IPS-15b (cell line): Measurements from ENCODE around the gene BCCIP.

Source experiments
- H3K27me3 ChIP-seq: one replicate; pipeline ENCODE4 v1.6.1; 2013; ENCODE audit warnings: low read length; ENCODE audit not compliant: control insufficient read depth, insufficient read depth
- H3K36me3 ChIP-seq: one replicate; pipeline ENCODE4 v1.6.1; 2013; ENCODE audit warnings: low read length; ENCODE audit not compliant: control insufficient read depth, insufficient read depth
- H3K4me1 ChIP-seq: one replicate; pipeline ENCODE4 v1.6.1; 2013; ENCODE audit warnings: mild to moderate bottlenecking, low read length; ENCODE audit not compliant: control insufficient read depth, insufficient read depth
- H3K4me3 ChIP-seq: one replicate; pipeline ENCODE4 v1.5.1; 2013; ENCODE audit warnings: low read depth, low read length
- H3K9ac ChIP-seq: one replicate; pipeline ENCODE4 v1.6.1; 2013; ENCODE audit warnings: low read depth, mild to moderate bottlenecking, low read length
- H3K9me3 ChIP-seq: one replicate; pipeline ENCODE4 v1.6.1; 2013; ENCODE audit warnings: mild to moderate bottlenecking, low read length; ENCODE audit not compliant: control insufficient read depth, insufficient read depth

The BCCIP gene

GRCh38 chr10:125828311-125828710 lies 5.0 kb downstream of the BCCIP start:
- Histone ChIP-seq H3K36me3 (peaks cover 24% of the 10 kb centered on the region), H3K9me3 (no peaks in the 10 kb centered on the region), H3K4me1 (no peaks in the 10 kb centered on the region), H3K4me3 (no peak overlapping the region), H3K27me3 (no peaks in the 10 kb centered on the region), H3K9ac (no peak overlapping the region)

- Histone ChIP-seq H3K9me3 (no peaks in the 10 kb centered on the region), H3K4me3 (no peak overlapping the region), H3K36me3 (peaks cover 17% of the 10 kb centered on the region), H3K27me3 (no peaks in the 10 kb centered on the region), H3K9ac (no peak overlapping the region), H3K4me1 (no peaks in the 10 kb centered on the region)
Measured at GRCh38 chr10:125836746-125837145, 13.4 kb downstream of the BCCIP start.

- H3K9ac ChIP-seq: no peak overlapping the region
- H3K4me3 ChIP-seq: no peak overlapping the region
- H3K27me3 ChIP-seq: no peaks in the 10 kb centered on the region
- H3K9me3 ChIP-seq: no peaks in the 10 kb centered on the region
- H3K4me1 ChIP-seq: no peaks in the 10 kb centered on the region
- peaks cover 4% of the 10 kb centered on the region for H3K36me3 ChIP-seq
Measured at GRCh38 chr10:125838802-125839575, 15.6 kb downstream of the BCCIP start.

- Histone ChIP-seq H3K27me3 (no peaks in the 10 kb centered on the region), H3K36me3 (peaks cover 3% of the 10 kb centered on the region), H3K9ac (no peak overlapping the region), H3K4me3 (no peak overlapping the region), H3K4me1 (no peaks in the 10 kb centered on the region), H3K9me3 (no peaks in the 10 kb centered on the region)
Measured at GRCh38 chr10:125840406-125840805, 17.1 kb downstream of the BCCIP start.

GRCh38 chr10:125840955-125841354 lies 17.6 kb downstream of the BCCIP start:
- Histone ChIP-seq H3K27me3 (no peaks in the 10 kb centered on the region), H3K9me3 (no peaks in the 10 kb centered on the region), H3K4me1 (no peaks in the 10 kb centered on the region), H3K36me3 (peaks cover 6% of the 10 kb centered on the region), H3K4me3 (no peak overlapping the region), H3K9ac (no peak overlapping the region)

GRCh38 chr10:125843603-125844329 lies 20.4 kb downstream of the BCCIP start:
- H3K4me1 ChIP-seq: no peaks in the 10 kb centered on the region
- no peak overlapping the region for H3K4me3 ChIP-seq
- H3K27me3 ChIP-seq: no peaks in the 10 kb centered on the region
- H3K36me3 ChIP-seq: peaks cover 3% of the 10 kb centered on the region
- H3K9me3 ChIP-seq: no peaks in the 10 kb centered on the region
- no peak overlapping the region for H3K9ac ChIP-seq

GRCh38 chr10:125844751-125845221 lies 21.4 kb downstream of the BCCIP start:
- Histone ChIP-seq H3K4me3 (no peak overlapping the region), H3K27me3 (no peaks in the 10 kb centered on the region), H3K4me1 (no peaks in the 10 kb centered on the region), H3K9me3 (no peaks in the 10 kb centered on the region), H3K9ac (no peak overlapping the region), H3K36me3 (peaks cover 3% of the 10 kb centered on the region)

- peaks cover 3% of the 10 kb centered on the region for H3K36me3 ChIP-seq
Measured at GRCh38 chr10:125845617-125846016, 22.3 kb downstream of the BCCIP start.

GRCh38 chr10:125846894-125847293 lies 23.5 kb downstream of the BCCIP start:
- H3K9ac ChIP-seq: no peak overlapping the region
- H3K4me1 ChIP-seq: no peaks in the 10 kb centered on the region
- H3K36me3 ChIP-seq: peaks cover 3% of the 10 kb centered on the region
- H3K4me3 ChIP-seq: no peak overlapping the region
- H3K9me3 ChIP-seq: no peaks in the 10 kb centered on the region
- H3K27me3 ChIP-seq: no peaks in the 10 kb centered on the region

More at GRCh38 chr10:125845617-125846016, 22.3 kb downstream of the BCCIP start:
- no peaks in the 10 kb centered on the region for H3K9me3 ChIP-seq
- no peak overlapping the region for H3K9ac ChIP-seq
- no peak overlapping the region for H3K4me3 ChIP-seq
- no peaks in the 10 kb centered on the region for H3K4me1 ChIP-seq
- H3K27me3 ChIP-seq: no peaks in the 10 kb centered on the region

- Histone ChIP-seq H3K27me3 (no peaks in the 10 kb centered on the region), H3K9me3 (no peaks in the 10 kb centered on the region), H3K4me1 (no peaks in the 10 kb centered on the region), H3K36me3 (peaks cover 3% of the 10 kb centered on the region), H3K4me3 (no peak overlapping the region), H3K9ac (no peak overlapping the region)
Measured at GRCh38 chr10:125848371-125848770, 25.0 kb downstream of the BCCIP start.

GRCh38 chr10:125848857-125849256 lies 25.5 kb downstream of the BCCIP start:
- Histone ChIP-seq H3K9me3 (no peaks in the 10 kb centered on the region), H3K9ac (no peak overlapping the region), H3K27me3 (no peaks in the 10 kb centered on the region), H3K4me3 (no peak overlapping the region), H3K4me1 (no peaks in the 10 kb centered on the region), H3K36me3 (peaks cover 3% of the 10 kb centered on the region)

GRCh38 chr10:125849448-125849847 lies 26.1 kb downstream of the BCCIP start:
- H3K9ac ChIP-seq: no peak overlapping the region
- H3K4me1 ChIP-seq: no peaks in the 10 kb centered on the region
- H3K36me3 ChIP-seq: peaks cover 3% of the 10 kb centered on the region

More at GRCh38 chr10:125849448-125849847, 26.1 kb downstream of the BCCIP start:
- H3K4me3 ChIP-seq: no peak overlapping the region
- no peaks in the 10 kb centered on the region for H3K9me3 ChIP-seq
- no peaks in the 10 kb centered on the region for H3K27me3 ChIP-seq
